ENCODE data around the gene NACC2. TPM values are rescaled to one million over a fixed set of nuclear protein-coding genes. Genes with fewer than 3 reads are reported as not detected.

The NACC2 gene
- polyA plus RNA-seq, 1 donor: 11.8 TPM

DNA sequence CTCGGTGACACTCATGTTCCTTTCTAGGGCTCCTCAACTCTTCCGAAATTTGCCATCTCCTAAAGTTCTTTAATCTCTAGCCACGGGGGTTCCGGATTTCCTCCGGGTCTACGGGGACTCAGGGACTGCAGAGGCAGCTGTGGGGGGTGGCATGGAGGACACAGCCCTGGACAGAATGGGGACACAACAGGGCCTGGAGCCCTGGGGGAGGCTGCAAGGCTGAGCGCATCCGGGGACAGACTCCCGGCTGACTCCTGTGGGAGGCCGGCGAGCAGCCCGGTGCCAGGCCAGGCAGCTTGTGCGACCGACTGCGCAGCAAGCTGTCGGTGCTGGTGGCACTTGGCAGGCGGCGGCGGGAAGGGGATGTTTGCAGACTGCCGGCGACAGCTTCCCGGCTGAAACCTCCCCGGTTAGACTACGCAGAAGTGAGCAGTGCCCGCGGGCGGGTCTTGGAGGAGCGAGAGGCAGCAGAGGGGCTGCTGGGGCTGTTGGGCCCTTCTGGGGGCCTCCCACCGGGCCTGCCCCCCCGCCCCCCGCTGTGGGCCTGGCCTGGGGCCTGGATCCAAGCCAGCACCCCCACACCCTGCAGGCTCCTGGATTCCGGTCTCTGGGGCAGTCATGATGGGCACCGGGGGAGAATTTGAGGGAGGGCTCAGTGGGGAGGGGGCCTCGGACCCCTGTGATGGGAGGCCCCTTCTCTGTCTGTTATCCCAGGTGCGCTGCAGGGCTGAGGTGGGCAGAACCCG is 105.2 kb downstream of the NACC2 start:
- no peak overlapping the region for H3K27ac ChIP-seq (ENCODE audit: low read length)
- no peaks in the 10 kb centered on the region for H3K36me3 ChIP-seq (ENCODE audit: control insufficient read depth, insufficient read depth, low read length)
- no CpG with 5 or more reads among the region's 36 CpGs for WGBS (ENCODE audit: insufficient coverage, low lambda C conversion rate)
- H3K9me3 ChIP-seq (ENCODE audit: control insufficient read depth, low read depth, low read length): peaks cover 7% of the 10 kb centered on the region
- no peak for DNase-seq
- H3K4me1 ChIP-seq (ENCODE audit: control insufficient read depth, insufficient read depth, low read length): peaks cover 31% of the 10 kb centered on the region
- no peak overlapping the region for H3K4me3 ChIP-seq (ENCODE audit: low read length)
- peaks cover 15% of the 10 kb centered on the region for H3K27me3 ChIP-seq (ENCODE audit: control insufficient read depth, insufficient read depth, low read length)

DNA sequence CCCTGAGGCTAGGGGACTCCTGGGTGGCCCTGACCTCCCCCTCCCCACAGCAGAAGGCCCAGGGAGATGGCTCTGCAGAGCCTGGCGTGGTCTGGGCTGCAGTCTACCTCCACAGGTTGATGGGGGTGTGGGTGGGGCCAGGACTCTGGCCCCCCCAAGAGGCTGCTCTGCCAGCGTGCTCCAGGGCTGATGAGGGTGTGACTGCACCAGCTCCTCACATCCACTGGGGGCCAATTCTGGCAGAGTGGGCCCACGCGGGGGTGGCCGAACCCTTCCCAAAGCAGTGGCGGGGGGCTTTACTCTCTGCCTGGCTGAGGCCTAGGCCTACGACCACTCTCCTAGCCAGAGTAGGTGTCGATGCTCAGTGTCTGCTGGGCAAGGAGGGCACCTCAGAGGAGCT is 105.9 kb downstream of the NACC2 start:
- Histone ChIP-seq H3K27me3 (ENCODE audit: control insufficient read depth, insufficient read depth, low read length) (peaks cover 22% of the 10 kb centered on the region), H3K4me3 (ENCODE audit: low read length) (no peak overlapping the region), H3K9me3 (ENCODE audit: control insufficient read depth, low read depth, low read length) (peaks cover 7% of the 10 kb centered on the region), H3K4me1 (ENCODE audit: control insufficient read depth, insufficient read depth, low read length) (peaks cover 26% of the 10 kb centered on the region), H3K36me3 (ENCODE audit: control insufficient read depth, insufficient read depth, low read length) (no peaks in the 10 kb centered on the region), H3K27ac (ENCODE audit: low read length) (no peak overlapping the region)
- no peak for DNase-seq
- WGBS (ENCODE audit: insufficient coverage, low lambda C conversion rate): no CpG with 5 or more reads among the region's 8 CpGs

DNA sequence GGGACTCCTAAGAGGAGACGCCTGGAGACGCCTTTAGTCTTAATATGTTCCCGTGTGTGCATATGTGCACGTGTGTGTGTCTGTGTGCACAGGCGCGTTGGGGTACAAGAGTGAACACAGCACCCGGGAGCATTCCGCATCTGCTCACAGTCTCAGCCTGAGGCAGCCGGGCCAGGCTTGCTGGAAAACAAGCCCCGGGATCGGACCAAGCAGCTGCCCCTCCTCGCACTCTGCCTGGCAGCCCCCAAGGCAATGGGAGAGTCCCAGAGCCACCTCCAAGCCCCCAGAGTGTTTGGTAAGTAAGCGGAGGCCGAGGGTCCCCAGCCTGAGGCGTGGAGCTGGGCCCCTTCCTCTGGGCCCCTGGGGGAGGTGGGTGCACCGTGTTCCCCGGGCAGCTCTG is 106.6 kb downstream of the NACC2 start:
- H3K36me3 ChIP-seq (ENCODE audit: control insufficient read depth, insufficient read depth, low read length): no peaks in the 10 kb centered on the region
- H3K9me3 ChIP-seq (ENCODE audit: control insufficient read depth, low read depth, low read length): peaks cover 4% of the 10 kb centered on the region
- no peak overlapping the region for H3K4me3 ChIP-seq (ENCODE audit: low read length)
- no peak for DNase-seq
- H3K4me1 ChIP-seq (ENCODE audit: control insufficient read depth, insufficient read depth, low read length): peaks cover 21% of the 10 kb centered on the region
- WGBS (ENCODE audit: insufficient coverage, low lambda C conversion rate): no CpG with 5 or more reads among the region's 17 CpGs
- H3K27ac ChIP-seq (ENCODE audit: low read length): no peak overlapping the region
- H3K27me3 ChIP-seq (ENCODE audit: control insufficient read depth, insufficient read depth, low read length): peaks cover 26% of the 10 kb centered on the region

DNA sequence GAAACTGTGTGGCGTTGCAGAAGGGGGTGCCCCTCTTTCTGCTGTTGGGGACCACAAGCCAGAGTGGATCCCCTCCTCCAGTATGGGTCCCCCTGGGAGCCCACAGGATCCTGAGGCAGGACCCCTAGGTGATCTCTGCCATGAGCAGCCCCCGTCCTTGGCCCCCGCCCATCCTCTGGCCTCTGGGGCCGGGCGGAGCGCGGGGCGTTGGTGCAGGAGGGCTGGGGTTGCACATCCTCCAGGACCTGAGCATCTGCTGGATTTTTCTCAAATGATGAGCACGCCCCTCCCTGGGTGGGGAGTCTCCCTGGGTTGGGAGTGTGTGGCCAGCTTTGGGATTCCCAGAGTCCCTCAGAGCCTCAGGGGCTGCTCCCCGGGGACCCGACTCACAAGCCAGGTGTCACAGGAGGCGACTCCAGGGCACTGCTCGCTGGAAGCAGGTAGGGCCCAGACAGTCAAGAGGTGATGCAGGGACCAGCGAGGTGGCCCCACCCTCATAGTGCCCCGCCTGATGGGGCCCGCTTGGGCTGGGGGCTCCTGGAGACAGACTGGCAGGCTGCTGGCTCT is 107.2 kb downstream of the NACC2 start:
- WGBS (ENCODE audit: insufficient coverage, low lambda C conversion rate): no CpG with 5 or more reads among the region's 16 CpGs
- Histone ChIP-seq H3K27ac (ENCODE audit: low read length) (no peak overlapping the region), H3K27me3 (ENCODE audit: control insufficient read depth, insufficient read depth, low read length) (peaks cover 29% of the 10 kb centered on the region), H3K9me3 (ENCODE audit: control insufficient read depth, low read depth, low read length) (peaks cover 4% of the 10 kb centered on the region), H3K36me3 (ENCODE audit: control insufficient read depth, insufficient read depth, low read length) (no peaks in the 10 kb centered on the region), H3K4me1 (ENCODE audit: control insufficient read depth, insufficient read depth, low read length) (peaks cover 16% of the 10 kb centered on the region), H3K4me3 (ENCODE audit: low read length) (no peak overlapping the region)
- no peak for DNase-seq

DNA sequence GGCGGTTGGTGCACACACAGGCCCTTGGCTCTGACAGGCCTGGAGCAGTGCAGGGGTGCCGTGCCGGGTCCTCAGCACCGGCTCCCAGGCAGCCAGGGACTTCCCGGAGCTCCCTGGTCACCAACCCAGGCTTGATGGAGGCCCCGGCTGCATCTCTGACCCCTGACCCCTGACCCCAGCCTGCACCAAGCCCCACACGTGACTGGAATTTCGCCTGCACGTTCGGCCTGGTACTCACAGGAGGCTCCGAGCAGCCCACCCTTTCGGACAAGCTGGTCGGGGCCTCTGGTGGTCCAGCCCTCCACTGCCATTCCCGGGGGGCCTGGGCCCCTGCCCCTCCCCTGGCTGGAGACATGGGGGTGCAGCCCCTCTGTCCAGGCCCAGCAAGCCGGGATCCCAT is 108.5 kb downstream of the NACC2 start:
- WGBS (ENCODE audit: insufficient coverage, low lambda C conversion rate): no CpG with 5 or more reads among the region's 15 CpGs

DNA sequence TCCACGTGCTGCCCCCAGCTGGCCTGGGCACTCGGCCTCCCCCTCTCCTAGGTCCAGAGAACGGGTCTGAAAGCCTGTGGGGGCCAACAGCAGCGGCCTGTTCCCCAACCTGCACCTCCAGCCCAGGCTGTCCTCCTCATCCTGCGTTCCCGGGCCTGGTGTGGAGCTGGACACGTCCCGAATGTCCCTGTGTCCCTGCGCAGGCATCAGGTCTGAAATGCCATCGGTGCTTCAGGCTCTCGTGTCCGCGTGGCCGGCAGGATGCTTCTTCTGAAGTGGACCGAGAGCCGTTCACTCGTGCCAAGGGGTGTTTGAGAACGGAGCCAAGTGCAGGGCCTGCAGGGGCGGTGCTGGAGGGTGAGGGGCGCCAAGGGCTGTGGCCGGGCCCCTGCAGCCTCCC is 109.2 kb downstream of the NACC2 start:
- WGBS (ENCODE audit: insufficient coverage, low lambda C conversion rate): no CpG with 5 or more reads among the region's 21 CpGs
- Histone ChIP-seq H3K27ac (ENCODE audit: low read length) (no peak overlapping the region), H3K4me3 (ENCODE audit: low read length) (no peak overlapping the region), H3K4me1 (ENCODE audit: control insufficient read depth, insufficient read depth, low read length) (peaks cover 6% of the 10 kb centered on the region), H3K9me3 (ENCODE audit: control insufficient read depth, low read depth, low read length) (peaks cover 4% of the 10 kb centered on the region), H3K27me3 (ENCODE audit: control insufficient read depth, insufficient read depth, low read length) (peaks cover 34% of the 10 kb centered on the region), H3K36me3 (ENCODE audit: control insufficient read depth, insufficient read depth, low read length) (no peaks in the 10 kb centered on the region)
- no peak for DNase-seq

More for the DNA sequence above, 108.5 kb downstream of the NACC2 start:
- peaks cover 6% of the 10 kb centered on the region for H3K4me1 ChIP-seq (ENCODE audit: control insufficient read depth, insufficient read depth, low read length)
- peaks cover 34% of the 10 kb centered on the region for H3K27me3 ChIP-seq (ENCODE audit: control insufficient read depth, insufficient read depth, low read length)
- DNase-seq: no peak
- peaks cover 4% of the 10 kb centered on the region for H3K9me3 ChIP-seq (ENCODE audit: control insufficient read depth, low read depth, low read length)
- H3K27ac ChIP-seq (ENCODE audit: low read length): no peak overlapping the region
- H3K36me3 ChIP-seq (ENCODE audit: control insufficient read depth, insufficient read depth, low read length): no peaks in the 10 kb centered on the region
- H3K4me3 ChIP-seq (ENCODE audit: low read length): no peak overlapping the region

DNA sequence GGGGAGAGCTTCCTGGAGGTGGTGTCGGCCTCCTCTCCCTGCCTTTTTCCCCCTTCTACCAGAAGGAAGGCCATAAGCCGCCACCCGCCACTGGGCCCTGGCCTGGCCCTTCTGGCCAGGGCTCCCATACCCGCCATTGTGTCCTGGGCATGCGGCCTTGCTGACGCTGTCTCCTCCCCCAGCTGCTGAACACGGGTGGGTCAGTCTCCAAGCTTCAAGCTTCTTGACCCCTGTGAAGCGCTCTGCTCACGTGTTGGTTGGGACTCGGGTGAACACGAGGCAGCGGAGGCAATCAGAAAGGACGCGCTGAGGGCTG is 109.7 kb downstream of the NACC2 start:
- peaks cover 34% of the 10 kb centered on the region for H3K27me3 ChIP-seq (ENCODE audit: control insufficient read depth, insufficient read depth, low read length)

DNA sequence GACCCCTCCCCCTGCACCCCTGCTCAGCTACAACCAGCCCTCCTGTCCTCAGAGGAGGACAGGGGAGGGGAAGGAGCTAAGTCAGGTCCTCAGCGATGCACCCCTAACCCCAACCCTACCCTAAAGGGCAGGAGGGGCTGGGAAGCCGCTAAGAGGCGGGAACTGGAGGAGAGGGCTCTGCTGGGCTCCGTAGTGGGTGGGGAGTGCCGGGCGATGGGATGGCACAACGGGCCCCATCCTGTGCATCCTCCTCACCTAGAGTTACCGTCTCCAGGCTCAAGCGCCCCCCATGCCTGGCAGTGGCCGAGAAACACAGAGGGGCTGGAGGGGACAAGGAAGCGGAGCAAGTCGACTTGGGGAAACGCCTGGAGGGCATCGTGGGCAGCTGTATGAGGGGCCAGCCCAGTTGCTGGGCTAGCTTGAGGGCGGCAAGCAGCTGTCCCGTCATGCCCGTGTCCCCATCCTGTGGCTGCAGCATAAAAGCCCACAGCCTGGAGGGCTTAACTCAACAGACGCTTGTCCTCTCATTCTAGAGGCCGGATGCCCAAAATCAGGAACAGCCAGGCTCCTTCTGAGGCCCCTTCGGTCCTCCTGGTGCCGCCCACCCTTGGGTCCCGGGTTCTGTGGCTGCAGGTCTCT is 110.9 kb downstream of the NACC2 start:
- Histone ChIP-seq H3K27ac (ENCODE audit: low read length) (no peak overlapping the region), H3K27me3 (ENCODE audit: control insufficient read depth, insufficient read depth, low read length) (peaks cover 22% of the 10 kb centered on the region), H3K4me1 (ENCODE audit: control insufficient read depth, insufficient read depth, low read length) (no peaks in the 10 kb centered on the region), H3K36me3 (ENCODE audit: control insufficient read depth, insufficient read depth, low read length) (no peaks in the 10 kb centered on the region), H3K9me3 (ENCODE audit: control insufficient read depth, low read depth, low read length) (no peaks in the 10 kb centered on the region), H3K4me3 (ENCODE audit: low read length) (no peak overlapping the region)
- DNase-seq: no peak
- no CpG with 5 or more reads among the region's 22 CpGs for WGBS (ENCODE audit: insufficient coverage, low lambda C conversion rate)

More for the DNA sequence above, 109.7 kb downstream of the NACC2 start:
- H3K9me3 ChIP-seq (ENCODE audit: control insufficient read depth, low read depth, low read length): peaks cover 4% of the 10 kb centered on the region
- H3K27ac ChIP-seq (ENCODE audit: low read length): no peak overlapping the region
- no peak overlapping the region for H3K4me3 ChIP-seq (ENCODE audit: low read length)
- no peaks in the 10 kb centered on the region for H3K36me3 ChIP-seq (ENCODE audit: control insufficient read depth, insufficient read depth, low read length)
- 100% methylated on average over 4 of the region's 14 CpGs for WGBS (ENCODE audit: insufficient coverage, low lambda C conversion rate)
- peaks cover 6% of the 10 kb centered on the region for H3K4me1 ChIP-seq (ENCODE audit: control insufficient read depth, insufficient read depth, low read length)
- DNase-seq: no peak

DNA sequence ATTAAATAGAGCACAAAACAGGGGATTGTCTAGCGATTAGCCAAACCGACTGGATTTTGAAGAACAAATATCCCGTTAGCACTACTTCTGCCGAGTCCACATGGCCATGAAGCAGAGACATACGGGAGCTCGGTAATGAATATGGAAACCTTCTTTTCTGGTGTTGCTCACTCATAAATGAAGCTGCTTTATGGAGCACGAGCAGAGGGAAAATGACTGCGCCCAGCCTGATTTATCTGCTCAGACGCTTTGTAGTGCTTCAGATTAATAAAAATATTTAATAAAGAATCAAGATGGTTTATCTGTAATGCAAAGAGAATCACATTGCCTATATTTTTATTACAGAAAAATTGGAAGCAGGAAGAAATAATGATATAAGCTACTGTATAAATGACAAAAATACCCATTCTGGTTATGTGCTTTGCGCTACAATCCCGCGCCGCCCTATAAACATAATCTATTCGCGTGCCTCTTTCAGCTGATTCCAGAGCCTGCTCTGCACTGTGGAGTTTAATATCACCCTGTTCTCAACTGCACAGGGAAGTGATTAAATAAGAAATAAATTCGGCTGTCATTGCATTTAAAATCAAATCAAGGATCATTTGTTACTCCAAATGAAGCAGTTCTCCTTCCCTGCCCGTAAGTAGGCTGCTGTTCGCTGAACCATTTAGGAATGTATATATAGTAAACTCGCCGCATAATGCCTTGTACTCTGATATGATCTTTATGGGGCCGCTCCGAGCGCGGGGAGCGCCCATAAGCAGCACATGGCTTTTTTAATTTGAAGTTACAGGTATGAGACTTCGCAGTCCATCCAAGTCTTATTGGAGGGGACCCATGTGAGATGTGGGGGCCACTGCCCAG is 111.6 kb downstream of the NACC2 start:
- Histone ChIP-seq H3K36me3 (ENCODE audit: control insufficient read depth, insufficient read depth, low read length) (no peaks in the 10 kb centered on the region), H3K27ac (ENCODE audit: low read length) (no peak overlapping the region), H3K27me3 (ENCODE audit: control insufficient read depth, insufficient read depth, low read length) (peaks cover 26% of the 10 kb centered on the region), H3K9me3 (ENCODE audit: control insufficient read depth, low read depth, low read length) (no peaks in the 10 kb centered on the region), H3K4me1 (ENCODE audit: control insufficient read depth, insufficient read depth, low read length) (no peaks in the 10 kb centered on the region), H3K4me3 (ENCODE audit: low read length) (no peak overlapping the region)
- WGBS (ENCODE audit: insufficient coverage, low lambda C conversion rate): 67% methylated on average over 9 of the region's 26 CpGs
- DNase-seq: no peak

DNA sequence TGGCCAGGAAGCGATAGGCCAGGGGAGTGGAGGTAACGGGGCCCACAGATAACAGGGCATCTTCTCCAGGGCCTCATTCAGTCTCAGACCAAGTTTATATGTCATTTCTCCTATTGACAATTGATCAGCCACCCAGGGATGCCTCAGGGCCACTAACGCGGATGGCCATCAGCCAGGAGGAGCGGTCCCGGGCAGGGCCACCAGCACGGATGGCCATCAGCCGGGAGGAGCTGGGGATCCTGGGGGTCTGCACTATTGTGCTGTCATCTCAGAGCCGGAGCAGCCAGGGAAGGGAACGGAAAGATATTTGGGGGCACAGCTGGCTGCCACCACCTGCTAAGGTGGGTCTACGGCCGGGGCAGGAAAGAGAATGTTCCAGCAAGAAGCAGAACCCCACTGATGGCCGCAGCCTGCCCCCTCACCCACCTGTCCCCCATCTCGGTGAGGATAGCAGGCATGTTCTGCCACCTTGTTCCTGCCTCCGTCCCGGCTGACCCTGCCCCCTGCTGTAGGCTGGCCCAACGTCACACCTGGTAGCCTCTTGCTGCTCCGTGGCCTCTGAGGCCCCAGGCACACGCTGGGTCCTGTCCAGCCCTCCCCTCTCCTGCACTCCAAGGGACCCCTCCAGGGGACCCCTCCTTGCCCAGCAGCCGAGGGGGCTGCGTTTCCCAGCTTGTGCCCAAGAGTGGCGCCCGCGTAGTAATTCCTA is 112.4 kb downstream of the NACC2 start:
- H3K27ac ChIP-seq (ENCODE audit: low read length): no peak overlapping the region
- no peaks in the 10 kb centered on the region for H3K36me3 ChIP-seq (ENCODE audit: control insufficient read depth, insufficient read depth, low read length)
- no peaks in the 10 kb centered on the region for H3K4me1 ChIP-seq (ENCODE audit: control insufficient read depth, insufficient read depth, low read length)
- no peak for DNase-seq
- H3K4me3 ChIP-seq (ENCODE audit: low read length): no peak overlapping the region
- WGBS (ENCODE audit: insufficient coverage, low lambda C conversion rate): 100% methylated on average over 1 of the region's 24 CpGs
- H3K27me3 ChIP-seq (ENCODE audit: control insufficient read depth, insufficient read depth, low read length): peaks cover 26% of the 10 kb centered on the region
- H3K9me3 ChIP-seq (ENCODE audit: control insufficient read depth, low read depth, low read length): no peaks in the 10 kb centered on the region
